HG03378 (cell line): ENCODE results near the gene ANKRD23.
"Not testable (repeated sequence)": the region's sequence is repeated elsewhere in the genome, so short reads cannot be mapped to it uniquely, and the experiment has no call there.

ENCODE experiments used
- ATAC-seq: cut with Tn5 transposase; IDR thresholded peaks from one replicate; pipeline ENCODE4 v1.9.1; 2021; ENCODE audit warnings: mild to moderate bottlenecking, moderate library complexity; ENCODE audit not compliant: unreplicated experiment

ANKRD23 gene

DNA sequence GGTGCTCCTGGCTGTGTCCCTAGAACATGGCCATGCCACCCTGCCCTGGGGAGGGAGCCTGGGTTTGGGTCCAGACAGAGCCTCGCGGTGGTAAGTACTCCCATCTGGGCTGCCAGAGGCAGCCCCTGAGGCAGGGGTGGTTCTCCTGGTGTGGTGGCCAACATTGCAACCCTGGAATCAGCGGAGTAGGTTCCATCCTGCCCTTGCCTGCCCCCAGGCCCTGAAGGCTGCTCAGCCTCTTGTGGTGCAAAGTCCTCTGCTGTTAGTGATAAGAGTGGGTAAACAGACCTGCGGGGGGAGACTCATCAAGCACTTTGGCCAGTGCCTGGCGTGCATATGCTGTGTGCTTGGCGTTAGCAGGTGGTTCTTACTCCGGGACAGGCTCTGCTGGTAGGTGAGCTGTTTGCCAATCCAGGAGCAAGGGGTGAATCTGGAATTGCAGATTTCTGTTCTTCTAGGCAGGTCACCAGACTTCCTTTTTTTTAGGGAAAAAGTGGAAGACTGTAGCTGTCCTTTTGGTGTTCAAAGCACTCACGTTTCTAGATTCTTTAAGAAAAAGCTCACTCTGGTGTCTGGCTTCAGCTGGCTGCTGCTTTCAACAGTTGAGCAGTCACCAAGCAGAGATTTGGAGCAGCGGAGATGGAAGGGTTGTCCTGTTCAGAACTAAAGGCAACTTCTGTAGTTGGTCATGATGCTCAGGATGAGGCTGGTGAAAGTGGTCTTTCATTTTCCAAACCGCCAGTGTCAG, 24.5 kb downstream of the ANKRD23 start:
- no peak for ATAC-seq

DNA sequence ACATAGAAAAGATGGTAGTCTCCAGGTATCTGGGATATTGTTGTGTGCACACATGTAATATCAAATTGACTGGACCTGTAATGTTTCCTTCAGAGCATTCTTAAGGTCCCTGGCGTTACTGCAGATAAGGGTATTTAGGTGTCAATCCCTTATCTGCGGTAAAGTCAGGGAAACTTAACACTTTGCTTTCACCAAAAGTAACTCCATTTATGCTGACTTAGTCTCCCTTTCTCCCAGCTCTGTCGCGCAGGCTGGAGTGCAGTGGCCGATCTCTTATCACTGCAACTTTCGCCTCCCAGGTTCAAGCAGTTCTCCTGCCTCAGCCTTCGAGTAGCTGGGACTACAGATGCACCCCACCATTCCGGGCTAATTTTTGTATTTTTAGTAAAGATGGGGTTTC, 25.9 kb downstream of the ANKRD23 start:
- ATAC-seq = no peak

DNA sequence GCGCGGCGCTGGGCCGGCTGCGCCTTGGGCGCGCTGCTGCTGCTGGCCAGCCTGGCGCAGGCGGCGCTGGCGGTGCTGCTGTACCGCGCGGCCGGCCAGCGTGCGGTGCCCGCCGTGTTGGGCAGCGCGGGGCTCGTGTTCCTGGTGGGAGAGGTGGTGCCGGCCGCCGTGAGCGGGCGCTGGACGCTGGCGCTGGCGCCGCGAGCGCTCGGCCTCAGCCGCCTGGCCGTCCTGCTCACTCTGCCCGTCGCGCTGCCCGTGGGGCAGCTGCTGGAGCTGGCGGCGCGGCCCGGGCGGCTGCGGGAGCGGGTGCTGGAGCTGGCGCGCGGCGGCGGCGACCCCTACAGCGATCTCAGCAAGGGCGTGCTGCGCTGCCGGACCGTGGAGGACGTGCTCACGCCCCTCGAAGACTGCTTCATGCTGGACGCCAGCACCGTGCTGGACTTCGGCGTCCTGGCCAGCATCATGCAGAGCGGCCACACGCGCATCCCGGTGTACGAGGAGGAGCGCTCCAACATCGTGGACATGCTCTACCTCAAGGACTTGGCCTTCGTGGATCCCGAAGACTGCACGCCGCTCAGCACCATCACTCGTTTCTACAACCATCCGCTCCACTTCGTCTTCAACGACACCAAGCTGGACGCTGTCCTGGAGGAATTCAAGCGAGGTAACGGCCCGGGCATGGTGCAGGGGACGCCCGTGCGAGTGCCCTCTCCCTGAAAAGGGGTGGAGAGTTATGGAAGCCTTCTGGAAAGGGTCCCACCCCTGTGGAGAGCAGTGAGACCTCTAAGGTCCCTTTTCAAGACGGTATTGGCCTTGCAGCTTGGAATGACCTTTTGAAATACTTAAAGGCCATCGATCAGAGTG, 26.8 kb downstream of the ANKRD23 start:
- peak; percentile 12 for ATAC-seq

DNA sequence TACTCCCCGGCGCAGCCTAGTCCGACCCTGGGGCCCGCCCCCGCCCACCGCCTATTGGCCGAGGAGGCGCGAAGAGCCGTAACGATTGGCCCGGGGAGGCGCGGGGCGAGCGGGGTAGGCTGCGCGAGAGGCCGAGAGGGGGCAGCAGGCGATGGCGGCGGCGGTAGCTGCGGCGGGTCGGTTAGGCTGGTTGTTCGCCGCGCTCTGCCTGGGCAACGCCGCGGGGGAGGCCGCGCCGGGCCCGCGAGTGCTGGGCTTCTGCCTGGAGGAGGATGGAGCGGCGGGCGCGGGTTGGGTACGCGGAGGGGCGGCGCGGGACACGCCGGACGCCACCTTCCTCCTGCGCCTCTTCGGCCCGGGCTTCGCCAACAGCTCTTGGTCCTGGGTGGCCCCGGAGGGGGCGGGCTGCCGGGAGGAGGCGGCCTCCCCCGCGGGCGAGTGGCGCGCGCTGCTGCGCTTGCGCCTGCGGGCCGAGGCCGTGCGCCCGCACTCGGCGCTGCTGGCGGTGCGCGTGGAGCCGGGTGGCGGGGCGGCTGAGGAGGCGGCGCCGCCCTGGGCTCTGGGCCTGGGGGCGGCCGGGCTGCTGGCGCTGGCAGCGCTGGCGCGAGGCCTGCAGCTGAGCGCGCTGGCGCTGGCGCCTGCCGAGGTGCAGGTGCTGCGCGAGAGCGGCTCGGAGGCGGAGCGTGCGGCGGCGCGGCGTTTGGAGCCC, 27.5 kb downstream of the ANKRD23 start, which contains the start of gene CNNM3:
CNNM3 (plus strand) TSS at position 142 of the 709 bp plus-strand sequence; CDS start at position 152, 10 bp downstream.
- ATAC-seq = peak; percentile 66

DNA sequence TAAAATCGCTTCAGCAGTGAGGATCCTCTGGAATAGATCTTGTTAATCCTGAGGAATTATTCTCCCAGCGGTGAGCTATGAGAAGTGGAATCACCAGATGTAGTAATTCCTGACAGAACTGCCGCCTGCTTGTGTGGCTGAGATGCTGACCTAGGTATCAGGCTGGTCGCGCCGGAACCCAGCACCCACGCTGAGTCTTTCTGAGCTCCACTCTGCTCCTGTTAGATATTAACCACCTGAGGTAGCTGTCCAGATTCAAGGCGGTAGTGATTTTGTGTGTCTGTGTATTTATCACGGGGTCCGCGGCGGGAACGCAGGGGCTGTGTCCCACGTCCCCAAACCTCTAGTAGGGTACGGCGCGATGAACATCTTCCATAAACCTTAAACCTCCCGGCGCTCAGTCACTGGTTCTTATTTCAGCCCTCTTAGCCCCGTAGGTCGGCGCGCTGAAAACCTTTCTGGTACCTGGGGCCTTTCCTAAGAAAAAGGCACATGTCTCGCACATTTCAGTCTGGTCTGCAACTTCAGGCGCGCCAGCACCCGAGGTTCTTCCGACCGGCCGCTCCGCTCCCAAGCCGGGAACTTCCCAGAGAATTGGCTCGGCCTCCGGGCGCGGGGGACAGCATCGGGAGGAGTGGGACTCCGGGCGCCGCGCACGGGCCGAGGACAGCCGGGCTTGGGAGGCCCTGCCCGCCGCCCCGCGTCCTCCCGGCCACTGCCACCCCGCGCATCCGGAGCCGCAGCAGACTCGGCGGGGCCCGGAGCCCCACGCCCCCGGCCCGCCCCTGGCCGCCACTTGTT, 28.3 kb downstream of the ANKRD23 start:
- peak; percentile 25 for ATAC-seq

DNA sequence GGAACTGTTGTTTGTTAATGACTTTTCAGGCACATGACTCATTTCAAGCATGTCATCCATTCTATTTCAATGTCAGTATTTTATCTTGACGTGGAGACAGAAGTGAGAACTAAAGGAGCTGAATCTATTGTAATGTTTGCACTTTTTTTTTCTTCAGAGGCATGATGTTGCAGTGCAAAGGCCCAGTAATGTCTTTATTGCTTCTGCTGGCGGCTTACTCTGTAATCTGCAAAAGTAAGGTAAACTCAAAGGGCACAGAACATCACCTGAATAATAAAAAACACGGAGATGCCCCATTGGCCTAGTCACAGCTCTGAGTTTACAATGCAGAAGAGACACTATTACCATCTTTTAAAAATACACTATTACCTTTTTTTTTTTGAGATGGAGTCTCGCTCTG, 30.2 kb downstream of the ANKRD23 start:
- ATAC-seq = no peak

DNA sequence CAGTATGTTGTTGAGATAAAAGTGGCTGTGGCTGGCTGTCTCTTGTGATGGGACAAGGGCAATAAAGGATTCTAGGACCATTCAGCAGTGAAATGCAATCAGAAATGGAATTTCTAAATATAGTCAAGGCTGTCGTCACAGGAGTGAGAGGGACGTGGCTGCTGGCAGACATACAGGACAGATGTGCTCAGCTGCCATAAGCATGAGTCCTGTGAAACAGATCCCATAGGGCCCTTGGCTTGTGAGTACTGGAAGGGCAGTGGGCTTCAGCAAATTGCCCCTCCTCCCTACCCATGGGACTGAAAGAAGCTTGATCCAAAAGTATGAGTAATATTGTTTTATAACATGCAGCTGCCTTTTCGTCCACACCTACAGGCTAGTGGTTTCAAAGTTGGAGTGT, 31.9 kb downstream of the ANKRD23 start:
- no peak for ATAC-seq

DNA sequence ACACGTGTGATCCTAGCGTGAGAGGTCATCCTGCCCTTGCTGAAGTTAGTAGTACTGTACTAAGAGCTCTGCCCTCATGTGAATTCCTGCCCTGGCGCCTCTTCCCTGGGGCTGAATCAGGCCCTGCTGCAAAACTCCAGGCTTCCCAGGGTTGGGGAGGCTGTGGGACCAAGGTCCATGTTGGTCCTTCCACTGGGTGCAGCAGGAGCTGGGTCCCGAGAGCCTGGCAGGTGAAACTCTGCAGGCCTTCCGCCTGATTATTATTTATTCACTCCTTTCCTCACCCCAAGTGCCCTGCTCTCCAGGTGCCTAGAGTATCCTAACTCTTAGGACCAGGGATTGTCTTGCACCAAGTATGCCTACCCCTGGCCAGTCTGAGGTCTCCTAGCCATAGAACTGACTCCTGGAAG, 33.0 kb downstream of the ANKRD23 start:
- ATAC-seq = no peak

DNA sequence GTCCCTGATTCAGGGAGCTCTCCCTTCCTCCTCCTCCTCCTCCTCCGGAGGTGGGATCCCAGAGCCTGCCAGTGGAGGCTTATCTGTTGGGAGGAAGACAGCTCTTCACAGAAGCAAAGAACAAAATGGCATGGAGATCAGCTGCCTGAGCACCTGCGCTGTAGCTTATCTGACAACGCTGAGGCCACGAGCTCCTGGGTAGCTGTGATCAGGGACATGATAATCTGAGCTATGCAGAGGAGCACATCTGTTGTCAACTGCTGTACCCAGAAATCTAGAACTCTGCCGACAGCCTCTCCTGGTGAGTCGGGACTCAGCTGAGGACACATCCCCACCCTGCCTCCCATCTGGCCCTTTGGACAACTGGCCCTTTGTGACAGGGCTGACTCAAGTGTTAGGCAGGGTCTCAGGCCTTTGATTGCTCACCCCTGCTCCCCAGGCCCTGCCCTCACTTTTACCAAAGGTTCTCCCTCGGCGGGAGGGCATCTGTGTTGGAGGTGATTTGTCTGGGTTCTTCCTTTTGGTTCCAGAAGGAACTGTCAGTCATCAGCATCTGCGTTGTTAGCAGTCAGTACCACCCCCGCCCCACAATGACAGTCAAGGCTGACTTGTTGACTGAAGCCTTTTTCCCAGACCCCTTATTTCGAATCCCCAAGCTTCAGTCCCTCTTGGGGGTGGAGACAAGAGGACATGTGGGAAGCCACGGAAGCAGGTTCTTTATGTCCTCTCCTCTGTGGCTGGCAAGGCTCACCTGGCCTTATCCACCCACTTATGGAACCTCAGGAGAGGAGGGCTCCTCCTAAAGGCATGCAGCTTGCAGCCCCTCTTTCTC, 33.7 kb downstream of the ANKRD23 start:
- ATAC-seq = no peak

DNA sequence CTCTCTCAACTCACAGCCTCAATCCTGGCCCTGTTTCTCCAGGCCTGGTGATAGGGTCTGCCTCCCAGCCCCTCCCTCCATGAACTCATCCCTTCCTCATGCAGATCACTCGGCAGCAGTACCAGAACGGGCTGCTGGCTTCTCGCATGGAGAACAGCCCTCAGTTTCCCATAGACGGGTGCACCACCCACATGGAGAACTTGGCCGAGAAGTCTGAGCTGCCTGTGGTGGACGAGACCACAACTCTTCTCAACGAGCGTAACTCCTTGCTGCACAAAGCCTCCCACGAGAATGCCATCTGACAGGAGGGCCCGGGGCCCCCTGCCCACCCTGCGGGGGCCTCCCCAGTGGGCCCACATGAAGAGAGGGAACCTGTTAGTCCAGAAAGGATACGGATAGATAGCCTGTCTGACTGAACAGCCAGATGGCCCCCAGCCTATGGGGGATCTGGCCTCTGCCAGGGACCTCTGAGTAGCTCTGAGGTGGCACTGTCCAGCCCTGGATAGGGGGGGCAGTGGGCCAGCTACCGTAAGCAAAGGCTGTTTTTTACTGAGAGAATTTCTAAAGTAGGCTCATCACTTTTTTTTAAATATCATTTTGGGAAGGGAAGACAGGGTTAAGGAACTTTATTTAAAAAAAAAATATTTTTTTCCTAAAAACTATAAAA, 34.5 kb downstream of the ANKRD23 start:
- no peak for ATAC-seq

DNA sequence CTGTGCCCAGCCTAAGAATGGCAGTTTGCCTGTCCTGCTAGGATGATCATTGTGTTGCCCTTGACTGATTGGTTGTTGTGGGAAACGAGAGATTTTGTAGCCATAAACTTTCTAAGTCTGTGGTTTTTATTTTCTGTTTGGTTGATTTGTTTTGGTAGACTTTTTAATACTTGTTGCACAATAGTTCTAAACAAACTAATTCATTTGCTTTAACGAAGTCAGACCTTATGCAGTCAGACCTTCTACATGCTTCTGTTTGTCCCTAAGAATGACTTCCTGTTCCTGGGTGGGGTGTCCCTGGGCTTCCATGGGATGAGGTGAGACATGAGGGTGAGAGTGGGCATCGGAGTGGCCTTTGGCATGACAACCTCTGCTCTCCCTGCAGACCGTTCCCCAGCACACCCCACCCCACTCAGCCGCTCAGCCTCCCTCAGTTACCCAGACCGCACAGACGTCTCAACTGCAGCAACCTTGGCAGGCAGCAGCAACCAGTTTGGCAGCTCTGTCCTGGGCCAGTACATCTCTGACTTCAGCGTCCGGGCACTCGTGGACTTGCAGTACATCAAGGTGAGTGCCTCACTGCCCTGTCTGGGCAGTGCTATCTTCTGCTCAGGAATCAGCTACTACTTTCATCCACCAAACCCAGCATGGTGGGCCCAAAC, 35.5 kb downstream of the ANKRD23 start:
- ATAC-seq = no peak

DNA sequence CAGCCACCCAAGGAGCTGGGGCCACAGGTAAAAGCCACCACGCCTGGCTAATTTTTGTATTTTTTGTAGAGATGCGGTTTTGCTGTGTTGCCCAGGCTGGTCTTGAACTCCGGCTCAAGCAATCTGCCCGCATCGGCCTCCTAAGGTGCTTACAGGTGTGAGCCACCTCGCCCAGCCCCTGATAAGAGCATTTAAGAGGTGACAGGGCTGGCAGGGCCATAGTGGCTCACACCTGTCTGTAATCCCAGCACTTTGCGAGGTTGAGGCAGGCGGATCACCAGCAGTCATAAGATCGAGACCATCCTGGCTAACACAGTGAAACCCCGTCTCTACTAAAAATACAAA, 36.7 kb downstream of the ANKRD23 start:
- ATAC-seq = no peak

DNA sequence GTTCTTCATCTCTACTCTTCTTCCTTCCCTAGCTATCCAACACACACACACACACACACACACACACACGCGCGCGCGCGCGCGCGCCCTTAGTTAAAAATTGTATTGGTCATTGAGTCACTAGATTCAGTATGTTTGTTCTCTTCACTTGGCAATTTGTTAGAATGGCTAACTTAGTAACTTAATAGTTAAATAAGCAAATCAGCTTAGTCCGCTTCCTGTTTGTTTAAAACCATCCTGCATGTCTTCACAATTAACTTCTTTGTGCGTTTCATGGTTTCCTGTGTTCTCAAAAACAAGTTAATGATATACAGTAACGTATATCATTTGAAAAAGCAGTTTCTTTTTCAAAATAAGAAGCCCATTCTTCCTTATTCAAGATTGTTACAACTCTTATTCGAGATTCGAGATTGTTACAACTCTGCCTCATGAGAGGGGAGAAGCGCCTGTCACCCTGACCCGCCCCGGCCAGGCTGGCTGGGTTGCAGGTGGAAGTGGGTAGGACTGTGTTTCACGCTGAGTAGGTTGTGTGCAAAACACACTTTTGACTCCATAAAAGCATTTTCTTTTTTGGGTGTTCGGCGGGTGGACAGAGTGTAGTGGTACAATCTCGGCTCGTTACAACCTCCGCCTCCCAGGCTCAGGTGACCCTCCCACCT, 37.2 kb downstream of the ANKRD23 start:
- peak; percentile 45 for ATAC-seq

DNA sequence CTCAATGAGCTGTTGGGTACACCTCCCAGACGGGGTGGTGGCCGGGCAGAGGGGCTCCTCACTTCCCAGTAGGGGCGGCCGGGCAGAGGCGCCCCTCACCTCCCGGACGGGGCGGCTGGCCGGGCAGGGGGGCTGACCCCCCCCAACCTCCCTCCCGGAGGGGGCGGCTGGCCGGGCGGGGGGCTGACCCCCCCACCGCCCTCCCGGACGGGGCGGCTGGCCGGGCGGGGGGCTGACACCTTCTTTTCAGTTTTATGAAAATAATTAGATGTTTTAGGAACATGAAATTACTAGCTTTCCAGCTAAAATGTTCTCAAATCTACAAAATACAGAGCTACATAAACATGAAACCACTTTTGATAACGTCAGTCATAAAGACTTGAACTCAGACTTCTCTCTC, 37.9 kb downstream of the ANKRD23 start:
- not testable (repeated sequence) for ATAC-seq

DNA sequence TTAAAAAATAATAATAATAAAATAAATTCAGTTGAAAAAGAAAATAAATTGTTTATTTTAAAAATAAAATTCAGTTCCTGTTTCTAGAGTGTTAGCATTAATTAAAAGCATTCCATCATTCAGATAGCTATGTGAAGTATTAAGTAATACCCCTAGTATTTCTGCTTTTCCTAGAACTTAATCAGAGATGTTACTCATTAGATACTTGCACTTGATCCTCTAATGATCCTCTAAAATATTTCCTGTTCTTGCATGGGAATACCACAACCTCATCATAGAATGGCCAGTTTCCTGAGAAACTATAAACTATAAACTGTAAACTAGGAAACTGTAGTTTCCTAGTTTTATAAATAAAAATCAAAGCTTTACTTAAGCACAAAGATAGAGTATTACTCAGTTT, 38.8 kb downstream of the ANKRD23 start:
- ATAC-seq = no peak

DNA sequence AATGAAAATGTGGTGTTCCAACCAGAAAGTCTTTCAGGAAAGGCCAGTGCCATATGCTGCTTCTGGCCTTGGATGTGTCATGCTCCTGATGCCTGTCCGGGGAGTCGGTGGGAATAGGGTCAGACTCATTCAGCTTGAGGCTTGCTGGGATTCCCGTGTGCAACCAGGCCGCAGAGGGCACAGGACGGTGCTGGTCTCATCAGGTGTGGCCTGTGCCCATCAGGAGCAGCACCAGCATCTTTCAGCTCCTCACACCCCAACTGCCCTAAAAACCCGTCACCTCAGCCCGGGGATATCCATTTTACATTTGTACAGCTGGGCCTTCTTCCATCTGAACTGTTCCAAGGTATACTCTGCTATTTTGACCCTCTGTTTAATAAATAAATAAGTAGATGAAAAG, 41.1 kb downstream of the ANKRD23 start:
- ATAC-seq = no peak

DNA sequence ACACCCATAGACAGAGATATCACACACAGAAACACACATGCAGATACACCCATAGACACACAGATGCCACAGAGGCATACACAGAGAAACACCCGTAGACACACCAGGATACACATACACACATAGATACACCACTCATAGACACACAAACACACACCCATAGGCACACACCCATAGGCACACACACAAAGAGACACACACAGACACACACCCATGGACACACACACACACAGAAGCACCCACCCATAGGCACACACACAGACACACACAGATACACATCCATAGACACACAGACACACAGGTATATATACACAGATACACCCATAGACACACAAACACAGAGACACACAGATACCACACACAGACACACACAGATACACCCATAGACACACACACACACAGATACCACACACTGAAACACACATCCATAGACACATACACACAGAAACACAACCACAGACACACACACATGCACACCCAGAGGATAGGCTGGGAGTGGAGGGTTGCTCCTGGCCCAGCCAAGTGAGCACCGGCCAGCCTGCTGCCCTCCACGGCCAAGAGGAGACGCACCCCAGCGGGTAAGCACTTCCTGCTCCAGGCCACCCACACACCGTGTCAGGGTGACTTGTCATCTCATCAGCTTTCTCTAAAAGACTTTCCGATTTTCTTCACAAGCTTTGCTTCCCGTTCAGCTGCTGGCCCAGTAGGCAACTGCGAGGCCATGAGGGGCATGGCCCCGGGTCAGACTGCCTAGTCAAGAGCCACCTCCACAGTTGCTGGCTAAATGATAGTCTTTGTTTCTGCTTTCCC, 41.8 kb downstream of the ANKRD23 start:
- no peak for ATAC-seq
